ENCODE measurements around the gene OCLN. TPM values are rescaled to one million over a fixed set of nuclear protein-coding genes. Genes with fewer than 3 reads are reported as not detected.
"Not testable (repeated sequence)": the region's sequence is repeated elsewhere in the genome, so short reads cannot be mapped to it uniquely, and the experiment has no call there.

The OCLN gene
- total and polyA plus RNA-seq, 4 donors = 6.1 to 40.6 (median 9.8) TPM

GRCh38 chr5:69502767-69503488 lies 10.3 kb downstream of the OCLN start:
- H3K27me3 ChIP-seq (ENCODE audit: control insufficient read depth, insufficient read depth, low read length) = no peaks in the 10 kb centered on the region
- H3K4me1 ChIP-seq (ENCODE audit: control insufficient read depth, insufficient read depth, low read length) = no peaks in the 10 kb centered on the region

GRCh38 chr5:69504036-69504435 lies 11.4 kb downstream of the OCLN start:
- no peak for DNase-seq (ENCODE audit: low read depth in 4 of 6, low spot score in 6 of 6)
- Histone ChIP-seq H3K4me3 (ENCODE audit: low read depth, low read length) (no peak overlapping the region), H3K9me3 (ENCODE audit: control insufficient read depth, insufficient read depth, low read length) (no peaks in the 10 kb centered on the region), H3K4me1 (ENCODE audit: control insufficient read depth, insufficient read depth, low read length) (no peaks in the 10 kb centered on the region), H3K27ac (ENCODE audit: low read depth, low read length) (no peak overlapping the region), H3K27me3 (ENCODE audit: control insufficient read depth, insufficient read depth, low read length) (no peaks in the 10 kb centered on the region), H3K36me3 (ENCODE audit: control insufficient read depth, insufficient read depth, low read length) (no peaks in the 10 kb centered on the region)
- 83% methylated on average over 1 of the region's 2 CpGs for WGBS (ENCODE audit: insufficient coverage)

More at GRCh38 chr5:69502767-69503488, 10.3 kb downstream of the OCLN start:
- WGBS (ENCODE audit: insufficient coverage) = 83% methylated on average over 4 of the region's 7 CpGs
- DNase-seq (ENCODE audit: low read depth in 4 of 6, low spot score in 6 of 6) = no peak
- Histone ChIP-seq H3K27ac (ENCODE audit: low read depth, low read length) (no peak overlapping the region), H3K9me3 (ENCODE audit: control insufficient read depth, insufficient read depth, low read length) (no peaks in the 10 kb centered on the region), H3K36me3 (ENCODE audit: control insufficient read depth, insufficient read depth, low read length) (no peaks in the 10 kb centered on the region), H3K4me3 (ENCODE audit: low read depth, low read length) (no peak overlapping the region)

- Histone ChIP-seq H3K4me3 (ENCODE audit: low read depth, low read length) (no peak overlapping the region), H3K27me3 (ENCODE audit: control insufficient read depth, insufficient read depth, low read length) (no peaks in the 10 kb centered on the region), H3K27ac (ENCODE audit: low read depth, low read length) (no peak overlapping the region), H3K36me3 (ENCODE audit: control insufficient read depth, insufficient read depth, low read length) (no peaks in the 10 kb centered on the region), H3K9me3 (ENCODE audit: control insufficient read depth, insufficient read depth, low read length) (no peaks in the 10 kb centered on the region), H3K4me1 (ENCODE audit: control insufficient read depth, insufficient read depth, low read length) (no peaks in the 10 kb centered on the region)
- no CpG with 5 or more reads among the region's 1 CpG for whole genome bisulfite sequencing (ENCODE audit: insufficient coverage)
- DNase-seq (ENCODE audit: low read depth in 4 of 6, low spot score in 6 of 6) = no peak
These were observed 12.7 kb downstream of the OCLN start for GRCh38 chr5:69505306-69505705.

- H3K36me3 ChIP-seq (ENCODE audit: control insufficient read depth, insufficient read depth, low read length) = no peaks in the 10 kb centered on the region
- no peaks in the 10 kb centered on the region for H3K27me3 ChIP-seq (ENCODE audit: control insufficient read depth, insufficient read depth, low read length)
- 100% methylated on average over 4 of the region's 6 CpGs for WGBS (ENCODE audit: insufficient coverage)
- no peak for DNase-seq (ENCODE audit: low read depth in 4 of 6, low spot score in 6 of 6)
- H3K4me3 ChIP-seq (ENCODE audit: low read depth, low read length) = no peak overlapping the region
- H3K9me3 ChIP-seq (ENCODE audit: control insufficient read depth, insufficient read depth, low read length) = no peaks in the 10 kb centered on the region
- H3K4me1 ChIP-seq (ENCODE audit: control insufficient read depth, insufficient read depth, low read length) = no peaks in the 10 kb centered on the region
- H3K27ac ChIP-seq (ENCODE audit: low read depth, low read length) = no peak overlapping the region
These were observed 16.6 kb downstream of the OCLN start for GRCh38 chr5:69509212-69509611.

GRCh38 chr5:69510694-69511093 lies 18.1 kb downstream of the OCLN start:
- H3K9me3 ChIP-seq (ENCODE audit: control insufficient read depth, insufficient read depth, low read length) = no peaks in the 10 kb centered on the region
- H3K4me3 ChIP-seq (ENCODE audit: low read depth, low read length) = no peak overlapping the region
- no peaks in the 10 kb centered on the region for H3K36me3 ChIP-seq (ENCODE audit: control insufficient read depth, insufficient read depth, low read length)
- DNase-seq (ENCODE audit: low read depth in 4 of 6, low spot score in 6 of 6) = no peak
- H3K4me1 ChIP-seq (ENCODE audit: control insufficient read depth, insufficient read depth, low read length) = no peaks in the 10 kb centered on the region
- no peaks in the 10 kb centered on the region for H3K27me3 ChIP-seq (ENCODE audit: control insufficient read depth, insufficient read depth, low read length)
- no CpG with 5 or more reads among the region's 2 CpGs for WGBS (ENCODE audit: insufficient coverage)
- H3K27ac ChIP-seq (ENCODE audit: low read depth, low read length) = no peak overlapping the region

GRCh38 chr5:69512740-69513260 lies 20.2 kb downstream of the OCLN start:
- H3K4me3 ChIP-seq (ENCODE audit: low read depth, low read length) = no peak overlapping the region
- no peaks in the 10 kb centered on the region for H3K36me3 ChIP-seq (ENCODE audit: control insufficient read depth, insufficient read depth, low read length)
- no CpG with 5 or more reads among the region's 2 CpGs for WGBS (ENCODE audit: insufficient coverage)

GRCh38 chr5:69515570-69515969 lies 23.0 kb downstream of the OCLN start:
- H3K36me3 ChIP-seq (ENCODE audit: control insufficient read depth, insufficient read depth, low read length); H3K4me1 ChIP-seq (ENCODE audit: control insufficient read depth, insufficient read depth, low read length); DNase-seq (ENCODE audit: low read depth in 4 of 6, low spot score in 6 of 6); H3K27me3 ChIP-seq (ENCODE audit: control insufficient read depth, insufficient read depth, low read length); H3K9me3 ChIP-seq (ENCODE audit: control insufficient read depth, insufficient read depth, low read length); H3K4me3 ChIP-seq (ENCODE audit: low read depth, low read length); H3K27ac ChIP-seq (ENCODE audit: low read depth, low read length): not testable (repeated sequence)
- WGBS (ENCODE audit: insufficient coverage) = 100% methylated on average over 4 of the region's 30 CpGs

More at GRCh38 chr5:69512740-69513260, 20.2 kb downstream of the OCLN start:
- Histone ChIP-seq H3K27me3 (ENCODE audit: control insufficient read depth, insufficient read depth, low read length) (no peaks in the 10 kb centered on the region), H3K4me1 (ENCODE audit: control insufficient read depth, insufficient read depth, low read length) (no peaks in the 10 kb centered on the region), H3K9me3 (ENCODE audit: control insufficient read depth, insufficient read depth, low read length) (no peaks in the 10 kb centered on the region), H3K27ac (ENCODE audit: low read depth, low read length) (no peak overlapping the region)
- no peak for DNase-seq (ENCODE audit: low read depth in 4 of 6, low spot score in 6 of 6)

- H3K4me1 ChIP-seq (ENCODE audit: control insufficient read depth, insufficient read depth, low read length) = no peaks in the 10 kb centered on the region
- H3K9me3 ChIP-seq (ENCODE audit: control insufficient read depth, insufficient read depth, low read length) = no peaks in the 10 kb centered on the region
- 100% methylated on average over 1 of the region's 1 CpG for WGBS (ENCODE audit: insufficient coverage)
- DNase-seq (ENCODE audit: low read depth in 4 of 6, low spot score in 6 of 6) = no peak
- no peak overlapping the region for H3K27ac ChIP-seq (ENCODE audit: low read depth, low read length)
- no peaks in the 10 kb centered on the region for H3K36me3 ChIP-seq (ENCODE audit: control insufficient read depth, insufficient read depth, low read length)
- no peak overlapping the region for H3K4me3 ChIP-seq (ENCODE audit: low read depth, low read length)
- H3K27me3 ChIP-seq (ENCODE audit: control insufficient read depth, insufficient read depth, low read length) = no peaks in the 10 kb centered on the region
These were observed 24.2 kb downstream of the OCLN start for GRCh38 chr5:69516769-69517168.

- H3K27me3 ChIP-seq (ENCODE audit: control insufficient read depth, insufficient read depth, low read length) = no peaks in the 10 kb centered on the region
- 76% methylated on average over 4 of the region's 4 CpGs for WGBS (ENCODE audit: insufficient coverage)
- H3K4me3 ChIP-seq (ENCODE audit: low read depth, low read length) = no peak overlapping the region
- H3K36me3 ChIP-seq (ENCODE audit: control insufficient read depth, insufficient read depth, low read length) = no peaks in the 10 kb centered on the region
- H3K27ac ChIP-seq (ENCODE audit: low read depth, low read length) = no peak overlapping the region
- peak in 1 of 6 donors; percentile 2 for DNase-seq (ENCODE audit: low read depth in 4 of 6, low spot score in 6 of 6)
- no peaks in the 10 kb centered on the region for H3K9me3 ChIP-seq (ENCODE audit: control insufficient read depth, insufficient read depth, low read length)
- no peaks in the 10 kb centered on the region for H3K4me1 ChIP-seq (ENCODE audit: control insufficient read depth, insufficient read depth, low read length)
These were observed 25.2 kb downstream of the OCLN start for GRCh38 chr5:69517763-69518212.

GRCh38 chr5:69519285-69519684 lies 26.7 kb downstream of the OCLN start:
- no CpG with 5 or more reads among the region's 2 CpGs for WGBS (ENCODE audit: insufficient coverage)
- no peaks in the 10 kb centered on the region for H3K27me3 ChIP-seq (ENCODE audit: control insufficient read depth, insufficient read depth, low read length)
- no peak for DNase-seq (ENCODE audit: low read depth in 4 of 6, low spot score in 6 of 6)

More at GRCh38 chr5:69519285-69519684, 26.7 kb downstream of the OCLN start:
- Histone ChIP-seq H3K4me1 (ENCODE audit: control insufficient read depth, insufficient read depth, low read length) (no peaks in the 10 kb centered on the region), H3K9me3 (ENCODE audit: control insufficient read depth, insufficient read depth, low read length) (no peaks in the 10 kb centered on the region), H3K4me3 (ENCODE audit: low read depth, low read length) (no peak overlapping the region), H3K36me3 (ENCODE audit: control insufficient read depth, insufficient read depth, low read length) (no peaks in the 10 kb centered on the region), H3K27ac (ENCODE audit: low read depth, low read length) (no peak overlapping the region)

All from spinal cord (tissue), 10 donors.